HL-60 (cell line): ENCODE measurements around the gene GRIK2.

Experiments used
- DNase-seq, 2 experiments: peaks; one replicate each; pipeline ENCODE4 v3.0.0-alpha.2; 2010 to 2020; ENCODE audit warnings: low read depth in 1 of 2, low spot score in 1 of 2
- H3K27ac ChIP-seq: fragments of 250-450 bp; sonication (Bioruptor Pico); replicated peaks from 2 replicates; pipeline ENCODE4 v1.5.1; 2020; ENCODE audit warnings: mild to moderate bottlenecking, moderate library complexity
- H3K27me3 ChIP-seq: fragments of 250-450 bp; sonication (Bioruptor Pico); 2 replicates; pipeline ENCODE4 v1.5.1; 2021; ENCODE audit warnings: mild to moderate bottlenecking, moderate library complexity; ENCODE audit not compliant: insufficient read depth, poor library complexity, severe bottlenecking
- H3K4me3 ChIP-seq: replicated peaks from 2 replicates; pipeline ENCODE4 v1.5.1; 2011; ENCODE audit warnings: mild to moderate bottlenecking, control low read depth, low read length; ENCODE audit not compliant: insufficient read depth
- GABPA ChIP-seq: IDR thresholded peaks from 2 replicates; pipeline ENCODE4 v1.6.1; 2012; ENCODE audit warnings: low read depth
- POLR2AphosphoS5 ChIP-seq: IDR thresholded peaks from 2 replicates; pipeline ENCODE4 v1.6.1; 2012; ENCODE audit warnings: low read depth
- SPI1 ChIP-seq: IDR thresholded peaks from 2 replicates; pipeline ENCODE4 v1.6.1; 2012; ENCODE audit warnings: low read depth, mild to moderate bottlenecking, borderline replicate concordance
- TF ChIP-seq, protein P1 (sequence below): IDR thresholded peaks from 2 replicates; pipeline ENCODE4 v1.6.1; 2012; ENCODE audit warnings: low read depth; ENCODE audit not compliant: insufficient replicate concordance
- TF ChIP-seq, protein P2 (sequence below): IDR thresholded peaks from one replicate; pipeline ENCODE4 v1.5.1; 2011; ENCODE audit warnings: low read length, control low read depth, inconsistent platforms; ENCODE audit not compliant: insufficient read depth

The GRIK2 gene

GRCh38 chr6:101986476-101986875, 593.0 kb downstream of the GRIK2 start:
- no peaks in the 10 kb centered on the region for H3K27me3 ChIP-seq
- H3K27ac ChIP-seq, result no peak overlapping the region
- TF ChIP-seq GABPA, result no peak
- TF ChIP-seq, protein P1, sequence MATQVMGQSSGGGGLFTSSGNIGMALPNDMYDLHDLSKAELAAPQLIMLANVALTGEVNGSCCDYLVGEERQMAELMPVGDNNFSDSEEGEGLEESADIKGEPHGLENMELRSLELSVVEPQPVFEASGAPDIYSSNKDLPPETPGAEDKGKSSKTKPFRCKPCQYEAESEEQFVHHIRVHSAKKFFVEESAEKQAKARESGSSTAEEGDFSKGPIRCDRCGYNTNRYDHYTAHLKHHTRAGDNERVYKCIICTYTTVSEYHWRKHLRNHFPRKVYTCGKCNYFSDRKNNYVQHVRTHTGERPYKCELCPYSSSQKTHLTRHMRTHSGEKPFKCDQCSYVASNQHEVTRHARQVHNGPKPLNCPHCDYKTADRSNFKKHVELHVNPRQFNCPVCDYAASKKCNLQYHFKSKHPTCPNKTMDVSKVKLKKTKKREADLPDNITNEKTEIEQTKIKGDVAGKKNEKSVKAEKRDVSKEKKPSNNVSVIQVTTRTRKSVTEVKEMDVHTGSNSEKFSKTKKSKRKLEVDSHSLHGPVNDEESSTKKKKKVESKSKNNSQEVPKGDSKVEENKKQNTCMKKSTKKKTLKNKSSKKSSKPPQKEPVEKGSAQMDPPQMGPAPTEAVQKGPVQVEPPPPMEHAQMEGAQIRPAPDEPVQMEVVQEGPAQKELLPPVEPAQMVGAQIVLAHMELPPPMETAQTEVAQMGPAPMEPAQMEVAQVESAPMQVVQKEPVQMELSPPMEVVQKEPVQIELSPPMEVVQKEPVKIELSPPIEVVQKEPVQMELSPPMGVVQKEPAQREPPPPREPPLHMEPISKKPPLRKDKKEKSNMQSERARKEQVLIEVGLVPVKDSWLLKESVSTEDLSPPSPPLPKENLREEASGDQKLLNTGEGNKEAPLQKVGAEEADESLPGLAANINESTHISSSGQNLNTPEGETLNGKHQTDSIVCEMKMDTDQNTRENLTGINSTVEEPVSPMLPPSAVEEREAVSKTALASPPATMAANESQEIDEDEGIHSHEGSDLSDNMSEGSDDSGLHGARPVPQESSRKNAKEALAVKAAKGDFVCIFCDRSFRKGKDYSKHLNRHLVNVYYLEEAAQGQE, result no peak
- TF ChIP-seq POLR2AphosphoS5, result no peak
- TF ChIP-seq SPI1, result no peak
- TF ChIP-seq, protein P2, sequence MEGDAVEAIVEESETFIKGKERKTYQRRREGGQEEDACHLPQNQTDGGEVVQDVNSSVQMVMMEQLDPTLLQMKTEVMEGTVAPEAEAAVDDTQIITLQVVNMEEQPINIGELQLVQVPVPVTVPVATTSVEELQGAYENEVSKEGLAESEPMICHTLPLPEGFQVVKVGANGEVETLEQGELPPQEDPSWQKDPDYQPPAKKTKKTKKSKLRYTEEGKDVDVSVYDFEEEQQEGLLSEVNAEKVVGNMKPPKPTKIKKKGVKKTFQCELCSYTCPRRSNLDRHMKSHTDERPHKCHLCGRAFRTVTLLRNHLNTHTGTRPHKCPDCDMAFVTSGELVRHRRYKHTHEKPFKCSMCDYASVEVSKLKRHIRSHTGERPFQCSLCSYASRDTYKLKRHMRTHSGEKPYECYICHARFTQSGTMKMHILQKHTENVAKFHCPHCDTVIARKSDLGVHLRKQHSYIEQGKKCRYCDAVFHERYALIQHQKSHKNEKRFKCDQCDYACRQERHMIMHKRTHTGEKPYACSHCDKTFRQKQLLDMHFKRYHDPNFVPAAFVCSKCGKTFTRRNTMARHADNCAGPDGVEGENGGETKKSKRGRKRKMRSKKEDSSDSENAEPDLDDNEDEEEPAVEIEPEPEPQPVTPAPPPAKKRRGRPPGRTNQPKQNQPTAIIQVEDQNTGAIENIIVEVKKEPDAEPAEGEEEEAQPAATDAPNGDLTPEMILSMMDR, result no peak
- no peak for DNase-seq
- H3K4me3 ChIP-seq, result no peak overlapping the region

DNA sequence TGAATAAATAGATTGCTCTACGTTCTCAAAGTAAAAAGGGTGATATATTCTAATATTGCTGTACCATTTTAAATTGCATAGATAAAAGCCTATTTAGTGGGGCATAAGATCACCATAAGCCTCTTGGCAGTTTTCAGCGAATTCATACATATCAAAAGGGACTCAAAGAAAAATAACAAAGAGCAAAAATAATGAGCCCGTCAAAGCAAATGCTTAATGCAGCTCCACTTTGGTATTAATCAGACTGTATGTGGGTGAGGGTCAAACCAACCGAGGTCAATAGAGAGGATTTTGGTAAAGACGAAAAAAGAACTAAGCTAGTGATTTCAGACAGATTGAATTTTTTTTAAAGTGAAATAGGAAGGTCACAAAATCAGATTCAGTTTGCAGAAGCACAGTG, 598.8 kb downstream of the GRIK2 start:
- Histone ChIP-seq H3K27me3 (no peaks in the 10 kb centered on the region), H3K27ac (no peak overlapping the region), H3K4me3 (no peak overlapping the region)
- no peak for DNase-seq
- TF ChIP-seq POLR2AphosphoS5 (no peak), SPI1 (no peak)

GRCh38 chr6:101994521-101994920, 601.0 kb downstream of the GRIK2 start:
- no peak overlapping the region for H3K4me3 ChIP-seq
- no peak overlapping the region for H3K27ac ChIP-seq
- no peak for DNase-seq
- TF ChIP-seq, protein P2, result no peak
- TF ChIP-seq GABPA, result no peak
- TF ChIP-seq, protein P1, result no peak
- no peaks in the 10 kb centered on the region for H3K27me3 ChIP-seq

DNA sequence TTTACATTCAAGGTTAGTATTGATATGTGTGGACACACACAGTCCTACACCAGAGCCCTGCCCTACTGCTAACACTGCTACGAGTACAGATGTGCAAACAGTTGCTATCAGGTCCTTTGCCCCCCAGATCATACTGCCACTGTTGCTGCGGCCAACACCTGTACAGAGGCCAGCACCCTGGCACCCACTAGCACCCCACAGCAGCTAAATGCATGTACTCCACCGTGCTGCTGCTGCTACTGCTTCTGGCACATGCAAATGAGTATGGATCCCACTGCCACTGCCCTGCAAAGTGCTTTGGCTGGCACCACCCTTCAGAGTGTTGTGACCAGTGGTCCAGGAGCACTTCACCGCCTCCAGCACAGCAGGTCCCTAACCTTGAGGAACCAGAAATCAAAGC, 621.9 kb downstream of the GRIK2 start:
- no peak overlapping the region for H3K4me3 ChIP-seq
- TF ChIP-seq POLR2AphosphoS5 (no peak), SPI1 (no peak), GABPA (no peak)
- TF ChIP-seq, protein P2, result no peak
- TF ChIP-seq, protein P1, result no peak
- H3K27me3 ChIP-seq, result no peaks in the 10 kb centered on the region
- no peak overlapping the region for H3K27ac ChIP-seq
- DNase-seq, result no peak
